ENCODE data around the gene KCNAB2. TPM values are rescaled to one million over a fixed set of nuclear protein-coding genes. Genes with fewer than 3 reads are reported as not detected.

KCNAB2 gene
- polyA plus RNA-seq, 3 donors = 3.2 to 4.2 (median 3.6) TPM

- DNase-seq (ENCODE audit: low read depth in 3 of 3, low spot score in 2 of 3) = no peak
Measured at GRCh38 chr1:6143395-6143794, 97.7 kb downstream of the KCNAB2 start.

GRCh38 chr1:6144175-6144574 lies 98.5 kb downstream of the KCNAB2 start:
- no peak for DNase-seq (ENCODE audit: low read depth in 3 of 3, low spot score in 2 of 3)

- DNase-seq (ENCODE audit: low read depth in 3 of 3, low spot score in 2 of 3) = no peak
Measured at GRCh38 chr1:6144647-6145395, 99.1 kb downstream of the KCNAB2 start.

GRCh38 chr1:6145396-6145750 lies 99.7 kb downstream of the KCNAB2 start:
- DNase-seq (ENCODE audit: low read depth in 3 of 3, low spot score in 2 of 3) = no peak

- no peak for DNase-seq (ENCODE audit: low read depth in 3 of 3, low spot score in 2 of 3)
Measured at GRCh38 chr1:6145864-6146410, 100.2 kb downstream of the KCNAB2 start.

GRCh38 chr1:6148497-6149241 lies 103.0 kb downstream of the KCNAB2 start:
- DNase-seq (ENCODE audit: low read depth in 3 of 3, low spot score in 2 of 3) = no peak

GRCh38 chr1:6149597-6149996 lies 103.9 kb downstream of the KCNAB2 start:
- DNase-seq (ENCODE audit: low read depth in 3 of 3, low spot score in 2 of 3) = no peak

- DNase-seq (ENCODE audit: low read depth in 3 of 3, low spot score in 2 of 3) = no peak
Measured at GRCh38 chr1:6150006-6150938, 104.6 kb downstream of the KCNAB2 start.

Other genes with a start within 250 kb of the KCNAB2 start
- gene NPHP4, start 53.5 kb upstream of the KCNAB2 start, polyA plus RNA-seq (ENCODE audit: insufficient read length in 3 of 3) = 10 to 100 TPM in 1 of 3 donors, 1 to 10 TPM in 2; 8.9 to 10.4 (median 9.2) TPM
- under 1 TPM; 0.35 to 0.39 (median 0.37) TPM for gene CHD5, start 134.4 kb downstream of the KCNAB2 start, polyA plus RNA-seq (ENCODE audit: insufficient read length in 3 of 3)
- 100 to 1,000 TPM; 624 to 731 (median 653) TPM for gene RPL22, start 153.7 kb downstream of the KCNAB2 start, polyA plus RNA-seq (ENCODE audit: insufficient read length in 3 of 3)
- gene RNF207, start 160.2 kb downstream of the KCNAB2 start, polyA plus RNA-seq (ENCODE audit: insufficient read length in 3 of 3) = 10 to 100 TPM; 14.3 to 19.9 (median 17.7) TPM
- gene ICMT, start 190.1 kb downstream of the KCNAB2 start, polyA plus RNA-seq (ENCODE audit: insufficient read length in 3 of 3) = 10 to 100 TPM; 58.8 to 60.9 (median 60.7) TPM
- not detected for gene HES3, start 198.3 kb downstream of the KCNAB2 start, polyA plus RNA-seq (ENCODE audit: insufficient read length in 3 of 3)
- 1 to 10 TPM; 5.8 to 6.8 (median 6.5) TPM for gene GPR153, start 215.2 kb downstream of the KCNAB2 start, polyA plus RNA-seq (ENCODE audit: insufficient read length in 3 of 3)

Measured in right renal cortex interstitium (tissue), 3 donors.